Esophagus muscularis mucosa (tissue), 4 donors: ENCODE measurements around the gene PROB1. TPM values are rescaled to one million over a fixed set of nuclear protein-coding genes. Genes with fewer than 3 reads are reported as not detected.
"Not testable (repeated sequence)": the region's sequence is repeated elsewhere in the genome, so short reads cannot be mapped to it uniquely, and the experiment has no call there.

ENCODE experiments used
- DNase-seq: peaks from one replicate; pipeline ENCODE4 v3.0.0-alpha.2; 2017; ENCODE audit errors: extremely low spot score
- H3K27ac ChIP-seq, 4 donors: fragments of 200-600 bp; sonication (generic); replicated peaks in 1 of 4; 1 replicate in 3 of 4; 2 replicates in 1 of 4; pipeline ENCODE4 v1.5.1; 2016 to 2019; ENCODE audit warnings: mild to moderate bottlenecking in 1 of 4
- H3K27me3 ChIP-seq, 4 donors: fragments of 200-600 bp; sonication (generic); one replicate each; pipeline versions ENCODE4 v1.5.1 to v1.6.0; 2016 to 2019
- H3K36me3 ChIP-seq, 4 donors: fragments of 200-600 bp; sonication (generic); one replicate each; pipeline ENCODE4 v1.5.1; 2016 to 2019
- H3K4me1 ChIP-seq, 4 donors: fragments of 200-600 bp; sonication (generic); one replicate each; pipeline ENCODE4 v1.5.1; 2016 to 2019
- H3K4me3 ChIP-seq, 4 donors: fragments of 200-600 bp; sonication (generic); 1 replicate in 2 of 4; 2 replicates in 2 of 4; pipeline ENCODE4 v1.5.1; 2016 to 2019; ENCODE audit warnings: mild to moderate bottlenecking in 4 of 4, moderate library complexity in 1 of 4
- H3K9me3 ChIP-seq, 4 donors: fragments of 200-600 bp; sonication (generic); 1 replicate in 3 of 4; 2 replicates in 1 of 4; pipeline ENCODE4 v1.5.1; 2016 to 2019
- EP300 ChIP-seq: sonication (generic); formaldehyde crosslinking; IDR thresholded peaks from one replicate; pipeline ENCODE4 v1.6.1; 2017; ENCODE audit warnings: antibody characterized with exemption
- POLR2A ChIP-seq: fragments of 450-650 bp; IDR thresholded peaks from one replicate; pipeline ENCODE4 v1.6.1; 2017; ENCODE audit warnings: antibody characterized with exemption, moderate library complexity, mild to moderate bottlenecking, low read depth
- POLR2AphosphoS5 ChIP-seq, 2 donors: sonication (generic); formaldehyde crosslinking; IDR thresholded peaks; one replicate each; pipeline ENCODE4 v1.6.1; 2017; ENCODE audit warnings: antibody characterized with exemption in 2 of 2
- WGBS: methylation state at CpG from one replicate; pipeline ENCODE4 v1.1.5; 2018; 5-methylcytosine and 5-hydroxymethylcytosine counted together
- intact Hi-C: fragments of 100-400 bp; cut with DNase I; formaldehyde crosslinking; loops from one replicate; pipeline ENCODE4 v1.15.1; 2023
- total RNA-seq, 4 donors: library from RNA; depleted of rRNA; stranded (reverse); fragments of >200 nt; gene quantifications; one replicate each; pipeline versions ENCODE4 v1.1.0 to v1.2.1, GENCODE V29; 2016
- TF ChIP-seq, protein P1 (sequence below), 3 experiments: fragments of 200-600 bp in 2 of 3; fragments of 450-650 bp in 1 of 3; sonication (generic) in 2 of 3; IDR thresholded peaks; one replicate each; pipeline ENCODE4 v1.5.1; 2017 to 2019; ENCODE audit warnings: antibody characterized with exemption in 3 of 3, mild to moderate bottlenecking in 2 of 3, moderate library complexity in 1 of 3

The PROB1 gene
- total RNA-seq, 4 donors from 2014 or later: 2.5 to 11.0 (median 7.8) TPM

DNA sequence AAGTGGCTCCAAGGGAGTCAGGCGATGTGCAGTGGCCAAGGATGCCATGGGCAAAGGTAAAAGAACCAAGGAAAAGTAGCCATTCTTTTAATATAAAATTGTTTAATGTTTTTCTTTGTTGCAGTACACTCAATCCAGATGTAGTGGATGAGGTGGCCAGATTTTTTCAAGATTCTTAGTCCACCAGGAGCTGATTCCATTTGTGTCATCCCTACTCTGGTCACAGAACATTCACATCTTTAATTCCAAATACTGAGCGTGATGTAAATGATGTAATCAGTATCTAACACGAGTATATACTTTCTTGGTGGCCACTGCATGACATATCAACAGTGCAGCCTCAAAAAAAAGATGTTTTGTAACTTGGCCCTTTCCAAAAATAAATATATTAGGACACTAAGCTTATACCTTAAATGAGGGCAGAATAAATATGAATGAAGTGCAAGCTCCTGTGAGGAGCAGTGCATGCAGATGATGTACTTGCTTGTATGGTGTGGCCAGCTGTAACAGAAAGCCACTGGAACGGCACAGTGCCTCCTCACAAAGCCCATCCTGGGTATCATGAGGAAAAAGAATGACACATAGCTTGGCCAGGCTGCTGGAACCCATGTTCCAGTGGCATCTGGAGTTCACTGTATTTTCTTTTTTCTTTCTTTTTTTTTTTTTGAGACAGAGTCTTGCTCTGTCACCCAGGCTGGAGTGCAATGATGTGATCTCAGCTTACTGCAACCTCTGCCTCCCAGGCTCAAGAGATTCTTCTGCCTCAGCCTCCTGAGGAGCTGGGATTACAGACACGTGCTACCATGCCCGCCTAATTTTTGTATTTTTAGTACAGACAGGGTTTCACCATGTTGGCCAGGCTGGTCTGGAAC, 15.5 kb upstream of the PROB1 start:
- Histone ChIP-seq H3K4me1 (peaks cover 19 to 32% (median 24%) of the 10 kb centered on the region in 4 donors), H3K27ac (peak overlapping the region; percentile 30 to 60 (median 43)), H3K4me3 (no peak overlapping the region), H3K9me3 (no peaks in the 10 kb centered on the region), H3K36me3 (peaks cover 0 to 23% (median 3%) of the 10 kb centered on the region in 4 donors), H3K27me3 (no peaks in the 10 kb centered on the region)
- WGBS: 73% methylated on average over 6 of the region's 6 CpGs
- intact Hi-C loops: no loop called here
- TF ChIP-seq POLR2AphosphoS5 (IDR thresholded peaks at IDR 0.05) (no peak), EP300 (no peak), POLR2A (no peak)
- TF ChIP-seq, protein P1, sequence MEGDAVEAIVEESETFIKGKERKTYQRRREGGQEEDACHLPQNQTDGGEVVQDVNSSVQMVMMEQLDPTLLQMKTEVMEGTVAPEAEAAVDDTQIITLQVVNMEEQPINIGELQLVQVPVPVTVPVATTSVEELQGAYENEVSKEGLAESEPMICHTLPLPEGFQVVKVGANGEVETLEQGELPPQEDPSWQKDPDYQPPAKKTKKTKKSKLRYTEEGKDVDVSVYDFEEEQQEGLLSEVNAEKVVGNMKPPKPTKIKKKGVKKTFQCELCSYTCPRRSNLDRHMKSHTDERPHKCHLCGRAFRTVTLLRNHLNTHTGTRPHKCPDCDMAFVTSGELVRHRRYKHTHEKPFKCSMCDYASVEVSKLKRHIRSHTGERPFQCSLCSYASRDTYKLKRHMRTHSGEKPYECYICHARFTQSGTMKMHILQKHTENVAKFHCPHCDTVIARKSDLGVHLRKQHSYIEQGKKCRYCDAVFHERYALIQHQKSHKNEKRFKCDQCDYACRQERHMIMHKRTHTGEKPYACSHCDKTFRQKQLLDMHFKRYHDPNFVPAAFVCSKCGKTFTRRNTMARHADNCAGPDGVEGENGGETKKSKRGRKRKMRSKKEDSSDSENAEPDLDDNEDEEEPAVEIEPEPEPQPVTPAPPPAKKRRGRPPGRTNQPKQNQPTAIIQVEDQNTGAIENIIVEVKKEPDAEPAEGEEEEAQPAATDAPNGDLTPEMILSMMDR (IDR thresholded peaks at IDR 0.05): no peak
- DNase-seq: no peak

DNA sequence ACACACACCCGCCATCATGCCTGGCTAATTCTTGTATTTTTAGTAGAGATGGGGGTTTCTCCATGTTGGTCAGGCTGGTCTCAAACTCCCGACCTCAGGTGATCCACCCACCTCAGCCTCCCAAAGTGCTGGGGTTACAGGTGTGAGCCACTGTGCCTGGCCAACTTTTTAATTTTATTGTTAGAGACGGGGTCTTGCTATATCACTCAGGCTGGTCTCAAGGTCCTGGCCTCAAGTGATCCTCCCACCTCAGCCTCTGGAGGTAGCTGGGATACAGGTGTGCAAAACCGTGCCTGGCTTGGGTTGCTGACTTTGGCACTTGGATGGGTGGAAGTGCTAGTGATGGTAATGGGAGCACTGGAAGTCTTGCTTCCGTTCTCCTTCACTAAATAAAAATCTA, 14.2 kb upstream of the PROB1 start:
- 82% methylated on average over 4 of the region's 5 CpGs for WGBS
- H3K27ac ChIP-seq, H3K4me3 ChIP-seq, H3K9me3 ChIP-seq, H3K27me3 ChIP-seq, intact Hi-C loops, DNase-seq: not testable (repeated sequence)
- Histone ChIP-seq H3K36me3 (peaks cover 0 to 23% (median 3%) of the 10 kb centered on the region in 4 donors), H3K4me1 (peaks cover 15 to 29% (median 17%) of the 10 kb centered on the region in 4 donors)

- Histone ChIP-seq H3K4me1 (peaks cover 10 to 25% (median 15%) of the 10 kb centered on the region in 4 donors), H3K27ac (no peak overlapping the region), H3K4me3 (no peak overlapping the region), H3K27me3 (no peaks in the 10 kb centered on the region), H3K9me3 (no peaks in the 10 kb centered on the region), H3K36me3 (peaks cover 0 to 14% (median 3%) of the 10 kb centered on the region in 4 donors)
- TF ChIP-seq, protein P1 (IDR thresholded peaks at IDR 0.05): no peak
- TF ChIP-seq POLR2A: no peak
- DNase-seq: no peak
- 88% methylated on average over 7 of the region's 7 CpGs for WGBS
- intact Hi-C loops: no loop called here
Measured at GRCh38 chr5:139408191-139408590, 13.3 kb upstream of the PROB1 start.

DNA sequence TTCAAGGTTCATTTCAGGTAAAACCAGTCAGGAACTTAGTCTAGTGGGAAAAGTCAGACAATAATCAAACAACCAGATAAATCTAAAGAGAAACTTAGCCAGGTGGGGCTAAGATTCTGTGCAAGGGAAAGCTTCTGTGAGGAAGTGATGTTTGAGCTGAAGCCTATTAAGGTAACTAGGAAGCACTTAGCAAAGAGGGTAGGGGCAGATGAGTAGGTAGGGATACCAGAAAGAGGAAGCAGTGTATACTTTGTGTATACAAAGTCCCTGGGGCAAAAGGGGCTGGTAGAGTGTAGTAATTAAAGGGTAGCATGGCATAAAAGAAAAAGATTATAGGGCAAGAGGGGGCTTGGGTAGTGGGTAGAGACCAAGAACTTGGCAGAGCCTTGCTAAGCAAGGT, 12.6 kb upstream of the PROB1 start:
- H3K27ac ChIP-seq: no peak overlapping the region
- no peaks in the 10 kb centered on the region for H3K27me3 ChIP-seq
- TF ChIP-seq POLR2A (no peak), POLR2AphosphoS5 (IDR thresholded peaks at IDR 0.05) (no peak), EP300 (no peak)
- TF ChIP-seq, protein P1 (IDR thresholded peaks at IDR 0.05): no peak
- H3K4me1 ChIP-seq: peaks cover 14 to 32% (median 22%) of the 10 kb centered on the region in 4 donors
- H3K9me3 ChIP-seq: no peaks in the 10 kb centered on the region
- intact Hi-C loops: no loop called here
- no peak for DNase-seq
- peaks cover 0 to 7% (median 3%) of the 10 kb centered on the region in 4 donors for H3K36me3 ChIP-seq
- H3K4me3 ChIP-seq: no peak overlapping the region

DNA sequence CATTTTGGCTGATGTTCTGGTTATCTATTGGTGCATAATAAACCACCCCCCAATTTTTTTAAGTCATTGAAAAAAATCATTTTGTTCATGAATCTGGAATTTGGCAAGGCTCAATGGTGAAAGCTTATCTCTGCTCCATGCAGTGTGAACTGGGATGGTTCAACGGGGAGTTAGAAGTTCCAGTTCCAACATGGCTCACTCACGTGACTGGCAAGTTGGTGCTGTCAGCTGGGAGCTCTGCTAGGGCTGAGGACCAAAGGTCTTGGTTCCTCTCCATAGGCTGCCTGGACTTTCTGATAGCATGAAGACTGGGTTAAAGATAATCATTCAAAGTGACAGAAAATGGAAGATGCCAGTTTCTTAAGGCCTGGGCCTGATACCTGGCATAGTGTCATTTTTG, 12.1 kb upstream of the PROB1 start:
- Histone ChIP-seq H3K4me1 (peaks cover 14 to 33% (median 22%) of the 10 kb centered on the region in 4 donors), H3K9me3 (no peaks in the 10 kb centered on the region), H3K27me3 (no peaks in the 10 kb centered on the region), H3K36me3 (peaks cover 0 to 6% (median under 1%) of the 10 kb centered on the region in 4 donors), H3K27ac (no peak overlapping the region), H3K4me3 (no peak overlapping the region)
- DNase-seq: no peak
- WGBS: 95% methylated on average over 2 of the region's 2 CpGs
- intact Hi-C loops: no loop called here
- no peak for TF ChIP-seq EP300
- TF ChIP-seq POLR2A: no peak
- TF ChIP-seq, protein P1 (IDR thresholded peaks at IDR 0.05): no peak
- no peak for TF ChIP-seq POLR2AphosphoS5 (IDR thresholded peaks at IDR 0.05)
